GM18909 (cell line): Measurements from ENCODE around the gene CIPC.

Source experiments
- ATAC-seq: cut with Tn5 transposase; IDR thresholded peaks from one replicate; pipeline ENCODE4 v1.9.1; 2021; ENCODE audit warnings: mild to moderate bottlenecking; ENCODE audit not compliant: unreplicated experiment, poor library complexity

The CIPC gene

DNA sequence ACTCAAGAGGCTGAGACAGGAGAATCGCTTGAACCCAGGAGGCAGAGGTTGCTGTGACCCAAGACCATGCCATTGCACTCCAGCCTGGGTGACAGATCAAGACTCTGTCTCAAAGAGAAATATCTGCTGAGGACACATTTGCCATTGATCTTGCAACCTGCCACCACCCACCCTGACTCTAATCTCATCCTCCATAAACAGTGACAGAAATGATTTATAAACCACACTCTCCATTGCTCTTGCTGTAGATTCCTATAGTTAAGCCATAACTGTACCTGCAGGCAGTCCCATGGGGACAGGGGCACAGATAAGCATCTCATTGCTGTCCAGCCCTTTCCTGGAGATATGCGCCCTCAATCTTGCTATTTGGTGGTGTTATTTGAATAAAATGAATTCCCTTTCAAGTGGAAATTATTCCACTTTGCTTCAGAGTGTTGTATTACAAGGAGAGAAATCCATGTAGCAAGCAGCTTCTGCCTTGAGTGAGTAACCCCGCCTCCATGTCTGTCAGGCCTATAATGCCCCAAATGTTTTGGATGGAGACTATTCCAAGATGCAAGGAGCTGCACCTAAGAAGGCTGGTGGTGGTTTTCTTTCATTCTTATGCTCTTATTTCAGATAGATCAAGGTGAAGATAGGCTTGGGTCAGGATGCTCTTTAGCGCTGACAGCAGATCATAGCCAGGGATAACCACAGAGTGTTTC, 46.5 kb downstream of the CIPC start:
- ATAC-seq: no peak

GRCh38 chr14:77145975-77146740, 48.1 kb downstream of the CIPC start:
- no peak for ATAC-seq

- ATAC-seq: no peak
Observed at GRCh38 chr14:77148510-77149231, 50.6 kb downstream of the CIPC start.

GRCh38 chr14:77151245-77151644, 53.2 kb downstream of the CIPC start:
- ATAC-seq: no peak

GRCh38 chr14:77151918-77152588, 54.0 kb downstream of the CIPC start:
- no peak for ATAC-seq

DNA sequence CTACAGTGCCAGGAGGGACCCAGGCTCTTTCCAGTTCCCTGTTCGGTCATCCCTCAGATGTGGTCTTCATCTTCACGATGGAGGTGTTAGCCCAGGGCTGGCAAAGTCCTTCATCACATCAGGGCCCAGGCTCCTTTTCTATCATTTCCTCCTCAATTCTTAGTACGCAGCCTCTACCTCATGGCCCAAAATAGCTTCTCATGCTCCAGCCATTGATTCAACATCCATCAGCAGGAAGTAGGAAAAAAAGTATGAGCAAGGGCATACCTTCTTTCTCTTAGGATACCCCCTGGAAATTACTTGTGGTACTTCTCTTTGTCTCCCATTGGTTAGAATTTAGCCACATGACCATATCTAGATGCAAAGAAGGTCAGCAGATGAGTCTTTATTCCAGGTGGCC, 55.7 kb downstream of the CIPC start:
- no peak for ATAC-seq

DNA sequence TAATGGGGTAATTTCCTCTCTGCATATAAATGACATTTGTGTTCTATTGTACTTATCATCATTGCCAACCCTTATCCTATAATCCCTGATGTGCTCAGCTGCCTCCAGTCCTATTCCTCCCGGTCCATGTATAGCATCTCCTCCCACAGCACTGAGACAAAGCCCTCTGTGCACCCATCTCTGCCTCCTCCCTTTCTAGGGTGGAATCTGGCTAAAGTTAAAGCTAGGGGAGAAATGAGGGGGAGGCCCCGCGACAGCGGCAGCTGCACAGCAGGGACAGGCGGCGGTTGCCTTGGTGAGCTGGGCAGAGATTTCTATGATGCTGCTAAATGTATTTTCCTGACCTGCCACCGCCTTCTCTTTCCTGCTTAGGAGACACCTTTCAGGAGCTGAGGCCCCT, 56.4 kb downstream of the CIPC start:
- no peak for ATAC-seq

DNA sequence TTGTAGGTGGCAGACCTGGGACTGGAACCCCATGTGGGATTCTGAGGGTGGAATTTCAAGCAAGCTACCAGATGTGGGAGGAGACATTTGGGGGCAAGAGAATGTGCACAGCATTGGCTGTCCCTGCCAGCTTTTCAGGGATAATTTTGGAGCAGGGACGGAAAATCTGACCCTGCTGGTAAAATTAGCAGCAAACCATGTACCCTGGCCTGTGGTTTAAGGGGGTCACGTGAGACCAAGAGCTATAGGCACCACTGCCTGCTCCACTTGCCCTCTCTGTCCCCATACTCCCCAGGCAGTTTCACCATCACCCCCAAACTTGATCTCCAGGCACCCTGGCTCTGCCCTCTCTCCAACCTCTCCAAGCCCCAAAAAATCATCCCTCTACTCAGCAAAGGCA, 57.0 kb downstream of the CIPC start:
- ATAC-seq: no peak

GRCh38 chr14:77157740-77158139, 59.7 kb downstream of the CIPC start:
- ATAC-seq: no peak

GRCh38 chr14:77158175-77158881, 60.3 kb downstream of the CIPC start:
- ATAC-seq: no peak

GRCh38 chr14:77158882-77159255, 60.8 kb downstream of the CIPC start:
- ATAC-seq: no peak

DNA sequence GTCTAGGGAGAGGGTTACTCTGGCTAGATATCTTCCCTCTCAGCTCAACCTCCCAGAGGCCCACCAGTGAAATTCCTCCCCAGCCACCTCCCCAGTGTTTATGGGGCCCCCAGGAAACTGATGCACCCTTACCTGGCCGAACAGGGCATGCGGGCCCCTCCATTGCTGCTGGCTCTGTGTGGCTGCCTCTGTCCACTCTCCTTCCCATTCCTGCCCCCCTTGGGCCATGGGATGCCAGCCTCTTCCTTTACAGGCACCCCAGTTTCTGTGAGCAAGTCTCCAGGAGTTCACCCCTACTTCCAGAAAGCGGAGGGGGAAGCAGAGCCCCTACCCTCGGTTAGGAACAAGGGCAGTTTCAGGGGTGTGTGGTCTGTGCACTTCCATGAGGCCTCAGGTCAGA, 63.0 kb downstream of the CIPC start:
- ATAC-seq: no peak
